HCT116 (cell line): Measurements from ENCODE around the gene TSPAN7. TPM values are rescaled to one million over a fixed set of nuclear protein-coding genes. Genes with fewer than 3 reads are reported as not detected.

Experiments
- ATAC-seq: fragments of 200-7000 bp; cut with Tn5 transposase; 2 replicates; pipeline ENCODE4 v1.9.1; 2020; ENCODE audit warnings: mild to moderate bottlenecking, moderate library complexity
- BruUV-seq: library from RNA; stranded (reverse); fragments of 400-500 nt; replicated peaks from 2 replicates; lab custom pipeline; 2021; lab: Mats Ljungman, UMichigan
- CTCF ChIA-PET: fragments of 300-600 bp; sonication (Branson Sonifier 250); formaldehyde crosslinking; loops from one replicate; lab custom pipeline; 2021; ENCODE audit warnings: antibody characterized with exemption; lab: Charles Lee
- POLR2A ChIA-PET: fragments of 300-600, 350-600 bp; sonication (Branson Sonifier 250); formaldehyde crosslinking; loops from one replicate; lab custom pipeline; 2021; ENCODE audit warnings: antibody characterized with exemption; lab: Charles Lee
- RAD21 ChIA-PET, 2 experiments: fragments of 300-600 bp; sonication (Branson Sonifier 250); formaldehyde crosslinking; loops; one replicate each; lab custom pipeline; 2023; ENCODE audit warnings: low total read pairs in 2 of 2; ENCODE audit not compliant: uncharacterized antibody in 2 of 2, unreplicated experiment in 2 of 2, low non-redundant PET in 1 of 2; lab: Charles Lee
- DNase-seq: peaks from one replicate; pipeline ENCODE4 v3.0.0-alpha.2; 2010; ENCODE audit warnings: low read depth, low spot score
- H2AFZ ChIP-seq: fragments of 200-600 bp; shearing (Covaris generic), sonication (generic); 2 replicates; pipeline ENCODE4 v1.6.1; 2017; ENCODE audit warnings: low read depth, mixed run types, mixed read lengths, antibody characterized with exemption, low read length; ENCODE audit not compliant: poor library complexity, severe bottlenecking
- H3K27ac ChIP-seq: 2 replicates; pipeline ENCODE4 v1.5.1; 2012; ENCODE audit warnings: low read depth, low read length
- H3K27me3 ChIP-seq: fragments of 200-600 bp; sonication (generic); 2 replicates; pipeline ENCODE4 v1.6.1; 2016; ENCODE audit warnings: mixed run types, low read length, mixed read lengths; ENCODE audit not compliant: insufficient read depth
- H3K36me3 ChIP-seq, 2 experiments: fragments of 200-500 bp in 1 of 2; fragments of 200-600 bp in 1 of 2; sonication (Bioruptor generic) in 1 of 2; sonication (generic) in 1 of 2; 2 replicates each; pipeline versions ENCODE4 v1.5.1 to v1.6.1; 2014 to 2016; ENCODE audit warnings: low read length in 2 of 2, inconsistent platforms in 1 of 2, mixed read lengths in 1 of 2, mixed run types in 1 of 2; ENCODE audit not compliant: insufficient read depth in 2 of 2, control insufficient read depth in 1 of 2
- H3K4me1 ChIP-seq, 2 experiments: fragments of 200-600 bp in 1 of 2; sonication (generic) in 1 of 2; 2 replicates each; pipeline versions ENCODE4 v1.5.1 to v1.6.1; 2012 to 2017; ENCODE audit warnings: low read length in 2 of 2, inconsistent platforms in 1 of 2, mild to moderate bottlenecking in 1 of 2, mixed read lengths in 1 of 2, mixed run types in 1 of 2, moderate library complexity in 1 of 2; ENCODE audit not compliant: insufficient read depth in 2 of 2, control insufficient read depth in 1 of 2
- H3K4me2 ChIP-seq: fragments of 200-600 bp; sonication (generic); 2 replicates; pipeline ENCODE4 v1.6.1; 2017; ENCODE audit warnings: mixed run types, low read length, mixed read lengths
- H3K4me3 ChIP-seq, 2 experiments: fragments of 200-600 bp in 1 of 2; sonication (generic) in 1 of 2; replicated peaks in 1 of 2; 2 replicates each; pipeline ENCODE4 v1.5.1; 2011 to 2016; ENCODE audit warnings: low read length in 2 of 2, control low read depth in 1 of 2, low read depth in 1 of 2, mild to moderate bottlenecking in 1 of 2, mixed read lengths in 1 of 2, mixed run types in 1 of 2
- H3K79me2 ChIP-seq: fragments of 200-600 bp; sonication (generic); 2 replicates; pipeline ENCODE4 v1.6.1; 2017; ENCODE audit warnings: mild to moderate bottlenecking, mixed run types, low read length, moderate library complexity, mixed read lengths; ENCODE audit not compliant: insufficient read depth
- H3K9ac ChIP-seq: fragments of 200-600 bp; sonication (generic); 2 replicates; pipeline ENCODE4 v1.6.1; 2016; ENCODE audit warnings: low read length, mixed read lengths
- H3K9me2 ChIP-seq: fragments of 200-600 bp; sonication (generic), shearing (Covaris generic); 2 replicates; pipeline ENCODE4 v1.6.1; 2017; ENCODE audit warnings: mixed run types, mild to moderate bottlenecking, moderate library complexity; ENCODE audit not compliant: insufficient read depth
- H3K9me3 ChIP-seq, 2 experiments: fragments of 200-500 bp in 1 of 2; fragments of 200-600 bp in 1 of 2; sonication (Bioruptor generic) in 1 of 2; sonication (generic) in 1 of 2; 2 replicates each; pipeline ENCODE4 v1.6.1; 2014 to 2017; ENCODE audit warnings: low read length in 2 of 2, mixed read lengths in 2 of 2, inconsistent platforms in 1 of 2, low read depth in 1 of 2, mild to moderate bottlenecking in 1 of 2, mixed run types in 1 of 2, moderate library complexity in 1 of 2; ENCODE audit not compliant: control insufficient read depth in 1 of 2, insufficient read depth in 1 of 2
- H4K20me1 ChIP-seq: fragments of 200-600 bp; sonication (generic), shearing (Covaris generic); 2 replicates; pipeline ENCODE4 v1.6.1; 2017; ENCODE audit warnings: mixed run types, mild to moderate bottlenecking, moderate library complexity; ENCODE audit not compliant: insufficient read depth
- CBX3 ChIP-seq: IDR thresholded peaks from 2 replicates; pipeline ENCODE4 v1.6.1; 2012; ENCODE audit warnings: low read depth
- CEBPB ChIP-seq: IDR thresholded peaks from 2 replicates; pipeline ENCODE4 v1.6.1; 2012; ENCODE audit warnings: low read depth
- EGR1 ChIP-seq: IDR thresholded peaks from 2 replicates; pipeline ENCODE4 v1.6.1; 2012; ENCODE audit warnings: low read depth
- ELF1 ChIP-seq: IDR thresholded peaks from 2 replicates; pipeline ENCODE4 v1.6.1; 2012; ENCODE audit warnings: low read depth, borderline replicate concordance
- EZH2phosphoT487 ChIP-seq: fragments of 200-600 bp; IDR thresholded peaks from 2 replicates; pipeline ENCODE4 v1.6.1; 2018; ENCODE audit warnings: antibody characterized with exemption, borderline replicate concordance
- FOSL1 ChIP-seq: IDR thresholded peaks from 2 replicates; pipeline ENCODE4 v1.6.1; 2012; ENCODE audit warnings: low read depth
- JUND ChIP-seq: IDR thresholded peaks from 2 replicates; pipeline ENCODE4 v1.6.1; 2012
- POLR2A ChIP-seq: IDR thresholded peaks from 2 replicates; pipeline ENCODE4 v1.7.0; 2011; ENCODE audit warnings: borderline replicate concordance; ENCODE audit not compliant: insufficient read depth, insufficient read length; ENCODE audit errors: extremely low read depth
- POLR2AphosphoS5 ChIP-seq: IDR thresholded peaks from 2 replicates; pipeline ENCODE4 v1.6.1; 2011; ENCODE audit warnings: mild to moderate bottlenecking, low read depth, low read length, moderate library complexity
- SIN3A ChIP-seq: IDR thresholded peaks from 2 replicates; pipeline ENCODE4 v1.6.1; 2012; ENCODE audit warnings: low read depth
- SP1 ChIP-seq: IDR thresholded peaks from 2 replicates; pipeline ENCODE4 v1.6.1; 2012; ENCODE audit warnings: low read depth
- SRF ChIP-seq: IDR thresholded peaks from 2 replicates; pipeline ENCODE4 v1.6.1; 2012; ENCODE audit warnings: low read depth
- TCF7L2 ChIP-seq: IDR thresholded peaks from 2 replicates; pipeline ENCODE4 v1.7.0; 2011; ENCODE audit warnings: borderline replicate concordance, inconsistent platforms; ENCODE audit not compliant: insufficient read depth, insufficient read length; ENCODE audit errors: extremely low read depth
- ZFX ChIP-seq: fragments of 450-650 bp; IDR thresholded peaks from 2 replicates; pipeline ENCODE4 v1.6.1; 2017
- ZNF274 ChIP-seq: fragments of 200-500 bp; sonication (Bioruptor generic); IDR thresholded peaks from 2 replicates; pipeline ENCODE4 v1.6.1; 2014; ENCODE audit warnings: mild to moderate bottlenecking, low read depth, low read length, inconsistent platforms
- intact Hi-C: fragments of 100-400 bp; cut with micrococcal nuclease; formaldehyde crosslinking; loops from 2 replicates; pipeline ENCODE4 v1.10.0; 2022
- total RNA-seq: library from RNA; stranded (reverse); gene quantifications from one replicate; pipeline ENCODE4 v1.2.1, GENCODE V29; 2021; ENCODE audit not compliant: unreplicated experiment
- TF ChIP-seq, protein P1 (sequence below): IDR thresholded peaks from 2 replicates; pipeline ENCODE4 v1.6.1; 2012
- TF ChIP-seq, protein P2 (sequence below): IDR thresholded peaks from 2 replicates; pipeline ENCODE4 v1.6.1; 2012; ENCODE audit warnings: low read depth
- TF ChIP-seq, protein P3 (sequence below), 3 experiments: fragments of 200-600 bp in 1 of 3; sonication (generic) in 1 of 3; IDR thresholded peaks in 2 of 3; conservative IDR thresholded peaks in 1 of 3; 2 replicates each; pipeline ENCODE4 v1.5.1; 2012 to 2017; ENCODE audit warnings: low read depth in 2 of 3, low read length in 2 of 3, antibody characterized with exemption in 1 of 3, borderline replicate concordance in 1 of 3, control low read depth in 1 of 3, mild to moderate bottlenecking in 1 of 3, mixed read lengths in 1 of 3, mixed run types in 1 of 3, moderate library complexity in 1 of 3; ENCODE audit not compliant: insufficient read depth in 1 of 3

TSPAN7 gene
- total RNA-seq, 1 experiment from 2014 or later = 2.9 TPM

DNA sequence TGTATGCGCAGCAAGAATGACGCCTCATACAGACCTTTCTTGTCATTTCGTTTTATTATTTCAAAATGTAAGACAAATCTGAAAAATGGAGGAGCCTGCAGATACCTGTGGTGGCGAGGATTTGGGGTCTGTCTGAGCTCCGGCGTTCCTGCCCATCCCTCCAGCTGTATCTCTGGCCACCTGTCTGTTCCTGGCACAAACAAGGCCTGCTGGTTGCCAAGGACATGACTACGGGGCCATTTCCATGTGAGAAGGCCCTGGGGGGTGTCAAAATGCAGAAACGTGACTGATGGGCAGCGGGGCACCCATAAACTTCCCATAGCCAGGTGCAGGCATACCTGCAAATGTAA lies 591 bp upstream of the TSPAN7 start:
- Histone ChIP-seq H4K20me1 (no peaks in the 10 kb centered on the region), H3K79me2 (no peaks in the 10 kb centered on the region), H3K9me3 (no peaks in the 10 kb centered on the region), H3K9ac (no peak overlapping the region), H3K36me3 (no peaks in the 10 kb centered on the region), H3K9me2 (no peaks in the 10 kb centered on the region), H3K4me2 (peak overlapping the region; percentile 59), H3K4me1 (peaks cover 3 to 5% of the 10 kb centered on the region in 2 experiments; a peak in 2 of 4 replicates), H3K27ac (no peak overlapping the region), H3K27me3 (no peaks in the 10 kb centered on the region), H3K4me3 (peak overlapping the region; percentile 17 to 39), H2AFZ (peak overlapping the region; percentile 9)
- ChIA-PET POLR2A (no interaction called here), RAD21 (no interaction called here), CTCF (no interaction called here)
- DNase-seq (no peak), ATAC-seq (no peak)
- intact Hi-C loops = no loop called here
- BruUV-seq = no TSS peak
- TF ChIP-seq SIN3A (no peak), CEBPB (no peak), ELF1 (no peak), POLR2A (no peak), EGR1 (no peak), ZNF274 (no peak), TCF7L2 (no peak), ZFX (no peak), POLR2AphosphoS5 (no peak), EZH2phosphoT487 (no peak), SRF (no peak), SP1 (no peak), CBX3 (no peak), JUND (no peak), FOSL1 (no peak)
- TF ChIP-seq, protein P1, sequence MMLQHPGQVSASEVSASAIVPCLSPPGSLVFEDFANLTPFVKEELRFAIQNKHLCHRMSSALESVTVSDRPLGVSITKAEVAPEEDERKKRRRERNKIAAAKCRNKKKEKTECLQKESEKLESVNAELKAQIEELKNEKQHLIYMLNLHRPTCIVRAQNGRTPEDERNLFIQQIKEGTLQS = no peak
- TF ChIP-seq, protein P2, sequence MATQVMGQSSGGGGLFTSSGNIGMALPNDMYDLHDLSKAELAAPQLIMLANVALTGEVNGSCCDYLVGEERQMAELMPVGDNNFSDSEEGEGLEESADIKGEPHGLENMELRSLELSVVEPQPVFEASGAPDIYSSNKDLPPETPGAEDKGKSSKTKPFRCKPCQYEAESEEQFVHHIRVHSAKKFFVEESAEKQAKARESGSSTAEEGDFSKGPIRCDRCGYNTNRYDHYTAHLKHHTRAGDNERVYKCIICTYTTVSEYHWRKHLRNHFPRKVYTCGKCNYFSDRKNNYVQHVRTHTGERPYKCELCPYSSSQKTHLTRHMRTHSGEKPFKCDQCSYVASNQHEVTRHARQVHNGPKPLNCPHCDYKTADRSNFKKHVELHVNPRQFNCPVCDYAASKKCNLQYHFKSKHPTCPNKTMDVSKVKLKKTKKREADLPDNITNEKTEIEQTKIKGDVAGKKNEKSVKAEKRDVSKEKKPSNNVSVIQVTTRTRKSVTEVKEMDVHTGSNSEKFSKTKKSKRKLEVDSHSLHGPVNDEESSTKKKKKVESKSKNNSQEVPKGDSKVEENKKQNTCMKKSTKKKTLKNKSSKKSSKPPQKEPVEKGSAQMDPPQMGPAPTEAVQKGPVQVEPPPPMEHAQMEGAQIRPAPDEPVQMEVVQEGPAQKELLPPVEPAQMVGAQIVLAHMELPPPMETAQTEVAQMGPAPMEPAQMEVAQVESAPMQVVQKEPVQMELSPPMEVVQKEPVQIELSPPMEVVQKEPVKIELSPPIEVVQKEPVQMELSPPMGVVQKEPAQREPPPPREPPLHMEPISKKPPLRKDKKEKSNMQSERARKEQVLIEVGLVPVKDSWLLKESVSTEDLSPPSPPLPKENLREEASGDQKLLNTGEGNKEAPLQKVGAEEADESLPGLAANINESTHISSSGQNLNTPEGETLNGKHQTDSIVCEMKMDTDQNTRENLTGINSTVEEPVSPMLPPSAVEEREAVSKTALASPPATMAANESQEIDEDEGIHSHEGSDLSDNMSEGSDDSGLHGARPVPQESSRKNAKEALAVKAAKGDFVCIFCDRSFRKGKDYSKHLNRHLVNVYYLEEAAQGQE = no peak
- TF ChIP-seq, protein P3, sequence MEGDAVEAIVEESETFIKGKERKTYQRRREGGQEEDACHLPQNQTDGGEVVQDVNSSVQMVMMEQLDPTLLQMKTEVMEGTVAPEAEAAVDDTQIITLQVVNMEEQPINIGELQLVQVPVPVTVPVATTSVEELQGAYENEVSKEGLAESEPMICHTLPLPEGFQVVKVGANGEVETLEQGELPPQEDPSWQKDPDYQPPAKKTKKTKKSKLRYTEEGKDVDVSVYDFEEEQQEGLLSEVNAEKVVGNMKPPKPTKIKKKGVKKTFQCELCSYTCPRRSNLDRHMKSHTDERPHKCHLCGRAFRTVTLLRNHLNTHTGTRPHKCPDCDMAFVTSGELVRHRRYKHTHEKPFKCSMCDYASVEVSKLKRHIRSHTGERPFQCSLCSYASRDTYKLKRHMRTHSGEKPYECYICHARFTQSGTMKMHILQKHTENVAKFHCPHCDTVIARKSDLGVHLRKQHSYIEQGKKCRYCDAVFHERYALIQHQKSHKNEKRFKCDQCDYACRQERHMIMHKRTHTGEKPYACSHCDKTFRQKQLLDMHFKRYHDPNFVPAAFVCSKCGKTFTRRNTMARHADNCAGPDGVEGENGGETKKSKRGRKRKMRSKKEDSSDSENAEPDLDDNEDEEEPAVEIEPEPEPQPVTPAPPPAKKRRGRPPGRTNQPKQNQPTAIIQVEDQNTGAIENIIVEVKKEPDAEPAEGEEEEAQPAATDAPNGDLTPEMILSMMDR (IDR thresholded peaks at IDR 0.05 in 2 of 3, conservative IDR thresholded peaks at IDR 0.05 in 1 of 3; ENCODE audit: borderline replicate concordance in 1 of 3, insufficient read depth in 1 of 3, low read depth in 2 of 3, low read length in 2 of 3) = no peak
- TF ChIP-seq, all 23 proteins: peak for 0
